Astrocyte of the cerebellum (primary cell): ENCODE data around the gene MAGI3.
"Not testable (repeated sequence)": the region's sequence is repeated elsewhere in the genome, so short reads cannot be mapped to it uniquely, and the experiment has no call there.

Experiments
- DNase-seq: peaks from one replicate; pipeline ENCODE4 v3.0.0-alpha.2; 2011; ENCODE audit warnings: low read depth
- H3K4me3 ChIP-seq: 2 replicates; pipeline ENCODE4 v1.5.1; 2011; ENCODE audit warnings: mild to moderate bottlenecking, low read depth, low read length, moderate library complexity
- in situ Hi-C: cut with HindIII; loops from 2 replicates; pipeline ENCODE4 v1.10.0; 2017; ENCODE audit warnings: low sequenced_read_pairs
- TF ChIP-seq, protein P1 (sequence below): IDR thresholded peaks from 2 replicates; pipeline ENCODE4 v1.5.1; 2012; ENCODE audit warnings: low read length, low read depth, moderate library complexity, mild to moderate bottlenecking; ENCODE audit errors: missing control alignments

Gene MAGI3

DNA sequence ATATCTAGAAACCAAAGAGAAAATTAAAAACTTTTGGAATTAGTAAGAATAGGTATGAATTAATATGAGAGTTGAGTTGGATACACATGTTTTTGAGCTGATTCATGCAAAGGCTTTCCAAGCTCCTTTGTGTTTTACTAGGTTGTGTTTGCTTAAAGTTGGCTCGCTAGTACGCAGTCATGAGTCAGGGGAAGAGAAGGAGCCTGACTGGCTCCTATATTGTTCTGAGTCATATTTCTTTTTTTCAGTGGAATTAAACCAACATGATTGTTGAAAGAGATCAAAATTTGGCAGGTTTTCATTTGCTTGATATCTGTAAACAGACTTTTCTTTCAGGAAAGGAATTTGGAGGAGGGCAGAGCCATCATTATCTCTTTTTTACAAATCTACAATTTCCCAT is 66.7 kb downstream of the MAGI3 start:
- H3K4me3 ChIP-seq: no peak overlapping the region
- in situ Hi-C loops: no loop called here
- TF ChIP-seq, protein P1, sequence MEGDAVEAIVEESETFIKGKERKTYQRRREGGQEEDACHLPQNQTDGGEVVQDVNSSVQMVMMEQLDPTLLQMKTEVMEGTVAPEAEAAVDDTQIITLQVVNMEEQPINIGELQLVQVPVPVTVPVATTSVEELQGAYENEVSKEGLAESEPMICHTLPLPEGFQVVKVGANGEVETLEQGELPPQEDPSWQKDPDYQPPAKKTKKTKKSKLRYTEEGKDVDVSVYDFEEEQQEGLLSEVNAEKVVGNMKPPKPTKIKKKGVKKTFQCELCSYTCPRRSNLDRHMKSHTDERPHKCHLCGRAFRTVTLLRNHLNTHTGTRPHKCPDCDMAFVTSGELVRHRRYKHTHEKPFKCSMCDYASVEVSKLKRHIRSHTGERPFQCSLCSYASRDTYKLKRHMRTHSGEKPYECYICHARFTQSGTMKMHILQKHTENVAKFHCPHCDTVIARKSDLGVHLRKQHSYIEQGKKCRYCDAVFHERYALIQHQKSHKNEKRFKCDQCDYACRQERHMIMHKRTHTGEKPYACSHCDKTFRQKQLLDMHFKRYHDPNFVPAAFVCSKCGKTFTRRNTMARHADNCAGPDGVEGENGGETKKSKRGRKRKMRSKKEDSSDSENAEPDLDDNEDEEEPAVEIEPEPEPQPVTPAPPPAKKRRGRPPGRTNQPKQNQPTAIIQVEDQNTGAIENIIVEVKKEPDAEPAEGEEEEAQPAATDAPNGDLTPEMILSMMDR: no peak
- peak; percentile 96 for DNase-seq

DNA sequence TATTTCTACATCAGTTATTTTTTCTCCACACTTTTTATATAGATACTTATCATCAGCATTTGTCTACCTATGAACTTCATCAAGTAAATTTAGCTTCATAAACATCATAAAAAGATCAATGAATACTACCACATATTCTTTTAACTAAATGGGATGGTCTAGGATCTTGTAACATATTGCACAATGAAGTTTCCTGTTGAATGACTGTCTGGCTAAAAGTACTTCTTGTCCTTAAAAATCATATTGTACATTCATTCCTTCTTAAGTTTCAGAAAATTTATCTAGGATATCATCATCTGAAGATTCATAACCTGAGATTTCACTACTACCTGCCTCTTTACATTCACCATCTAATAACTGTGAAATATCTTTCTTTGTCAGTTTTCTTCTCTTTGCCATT is 69.0 kb downstream of the MAGI3 start:
- TF ChIP-seq, protein P1: no peak
- H3K4me3 ChIP-seq: no peak overlapping the region
- no peak for DNase-seq
- in situ Hi-C loops: no loop called here

DNA sequence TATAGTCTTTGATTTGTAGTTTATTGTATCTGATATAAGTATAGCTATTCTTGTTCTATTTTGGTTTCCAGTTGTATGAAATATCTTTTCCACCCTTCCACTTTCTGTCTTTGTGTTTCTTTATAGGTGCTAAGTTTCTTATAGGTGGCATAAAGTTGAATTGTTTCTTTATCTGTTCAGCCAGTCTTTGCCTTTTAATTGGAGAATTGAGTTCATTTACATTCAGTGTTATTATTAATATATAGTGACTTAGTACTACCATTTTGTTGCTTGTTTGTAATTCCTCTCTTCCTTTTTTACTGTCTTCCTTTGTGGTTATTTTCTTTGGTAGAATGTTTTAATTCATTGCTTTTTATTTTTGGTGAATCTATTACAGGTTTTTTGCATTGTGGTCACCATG is 77.7 kb downstream of the MAGI3 start:
- TF ChIP-seq, protein P1: no peak
- DNase-seq: no peak
- H3K4me3 ChIP-seq: no peak overlapping the region
- in situ Hi-C loops: no loop called here

DNA sequence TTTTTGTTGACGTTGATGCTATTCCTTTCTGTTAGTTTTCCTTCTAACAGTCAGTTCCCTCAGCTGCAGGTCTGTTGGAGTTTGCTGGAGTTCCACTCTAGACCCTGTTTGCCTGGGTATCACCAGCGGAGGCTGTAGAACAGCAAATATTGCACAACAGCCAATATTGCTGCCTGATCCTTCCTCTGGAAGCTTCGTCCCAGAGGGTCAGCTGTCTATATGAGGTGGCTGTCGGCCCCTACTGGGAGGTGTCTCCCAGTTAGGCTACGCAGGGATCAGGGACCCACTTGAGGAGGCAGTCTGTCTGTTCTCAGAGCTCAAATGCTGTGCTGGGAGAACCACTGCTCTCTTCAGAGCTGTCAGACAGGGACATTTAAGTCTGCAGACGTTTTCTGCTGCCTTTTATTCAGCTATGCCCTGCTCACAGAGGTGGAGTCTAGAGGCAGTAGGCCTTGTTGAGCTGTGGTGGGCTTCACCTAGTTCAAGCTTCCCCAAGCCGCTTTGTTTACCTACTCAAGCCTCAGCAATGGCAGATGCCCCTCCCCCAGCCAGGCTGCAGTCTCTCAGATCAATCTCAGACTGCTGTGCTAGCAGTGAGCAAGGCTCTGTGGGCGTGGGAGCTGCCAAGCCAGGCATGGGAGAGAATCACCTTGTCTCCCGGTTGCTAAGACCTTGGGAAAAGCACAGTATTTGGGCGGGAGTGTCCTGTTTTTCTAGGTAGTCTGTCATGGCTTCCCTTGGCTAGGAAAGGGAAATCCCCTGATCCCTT is 88.3 kb downstream of the MAGI3 start:
- DNase-seq, H3K4me3 ChIP-seq, in situ Hi-C loops: not testable (repeated sequence)

DNA sequence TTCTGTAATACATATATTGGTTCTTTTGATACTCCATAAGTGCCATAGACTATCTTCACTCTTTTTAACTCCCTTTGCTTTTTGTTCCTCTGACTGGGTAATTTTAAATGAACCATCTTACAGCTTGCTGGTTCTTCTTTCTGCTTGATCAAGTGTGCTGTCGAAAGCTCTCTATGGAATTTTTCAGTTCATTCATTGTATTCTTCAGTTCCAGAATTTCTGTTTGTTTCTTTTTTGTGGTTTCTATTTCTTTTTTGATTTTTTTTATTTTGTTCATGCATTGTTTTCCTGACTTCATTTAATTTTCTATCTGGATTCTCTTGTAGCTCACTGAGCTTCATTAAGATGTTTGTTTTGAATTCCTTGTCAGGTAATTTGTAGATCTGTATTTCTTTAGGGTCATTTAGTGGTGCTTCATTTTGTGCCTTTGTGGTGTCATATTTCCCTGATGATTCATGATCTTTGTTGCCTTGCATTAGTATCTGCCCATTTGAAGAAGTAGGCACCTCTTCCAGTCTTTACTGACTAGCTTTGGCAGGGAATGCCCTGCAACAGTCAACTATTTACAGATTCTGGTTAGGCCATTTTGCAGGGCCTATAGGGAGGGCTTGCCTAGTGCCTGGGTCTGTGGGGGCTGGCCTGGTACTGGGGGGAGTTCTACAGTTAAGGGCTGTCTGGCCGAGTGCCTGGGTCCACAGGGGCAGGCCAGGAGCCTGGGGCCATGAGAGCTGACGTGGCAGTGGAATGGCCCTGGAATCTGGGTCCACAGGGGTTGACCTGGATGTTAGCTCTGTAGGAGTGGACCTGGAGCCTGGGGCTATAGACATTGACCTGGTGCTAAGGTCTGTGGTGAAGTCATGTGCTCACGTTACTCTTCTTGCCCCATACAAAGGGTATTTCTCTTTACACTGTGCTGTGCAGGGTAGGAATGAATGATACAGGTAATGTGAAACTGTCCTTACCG is 89.7 kb downstream of the MAGI3 start:
- no peak overlapping the region for H3K4me3 ChIP-seq
- no peak for DNase-seq
- TF ChIP-seq, protein P1: no peak
- in situ Hi-C loops: no loop called here

DNA sequence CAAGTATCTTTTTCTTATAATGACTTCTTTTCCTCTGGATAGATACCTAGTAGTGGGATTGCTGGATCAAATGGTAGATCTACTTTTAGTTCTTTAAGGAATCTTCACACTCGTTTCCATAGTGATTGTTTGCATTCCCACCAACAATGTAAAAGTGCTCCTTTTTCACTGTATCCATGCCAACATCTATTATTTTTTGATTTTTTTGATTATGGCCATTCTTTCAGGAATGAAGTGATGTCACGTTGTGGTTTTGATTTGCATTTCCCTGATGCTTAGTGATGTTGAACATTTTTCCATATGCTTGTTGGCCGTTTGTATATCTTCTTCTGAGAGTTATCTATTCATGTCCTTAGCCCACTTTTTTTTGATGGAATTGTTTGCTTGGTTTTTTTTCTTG is 94.8 kb downstream of the MAGI3 start:
- H3K4me3 ChIP-seq, in situ Hi-C loops, DNase-seq: not testable (repeated sequence)

DNA sequence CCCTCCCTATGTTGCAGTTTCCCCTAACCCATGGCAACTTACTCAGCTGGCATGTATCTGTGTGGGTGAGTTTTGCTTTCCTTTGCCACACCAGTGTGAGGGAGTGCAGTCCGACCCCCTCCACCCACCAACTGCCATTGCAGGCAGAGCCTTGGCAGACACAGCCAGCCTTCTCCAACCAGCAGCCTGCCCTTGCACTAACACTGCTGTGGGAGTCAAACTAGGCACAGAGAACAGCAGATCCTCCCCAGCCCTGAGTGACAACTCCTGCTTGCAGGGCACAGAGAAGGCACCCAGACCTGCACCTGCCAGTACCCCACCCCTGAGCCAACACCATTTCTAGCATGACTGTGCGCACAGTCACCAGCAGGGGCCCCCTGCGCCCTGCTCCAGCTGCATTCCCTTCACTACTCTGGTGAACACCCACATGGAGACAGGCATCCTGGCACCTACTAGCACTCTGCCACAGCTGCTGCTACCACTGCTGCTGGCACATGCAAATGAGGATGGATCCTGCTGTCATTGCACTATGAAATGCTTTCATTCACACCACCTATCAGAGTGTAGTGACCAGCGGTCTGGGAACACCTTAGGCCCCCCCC is 98.4 kb downstream of the MAGI3 start:
- no peak for DNase-seq
- H3K4me3 ChIP-seq: no peak overlapping the region
- TF ChIP-seq, protein P1: no peak
- in situ Hi-C loops: no loop called here
